ENCODE measurements around the gene MRPL38.

MRPL38 gene

DNA sequence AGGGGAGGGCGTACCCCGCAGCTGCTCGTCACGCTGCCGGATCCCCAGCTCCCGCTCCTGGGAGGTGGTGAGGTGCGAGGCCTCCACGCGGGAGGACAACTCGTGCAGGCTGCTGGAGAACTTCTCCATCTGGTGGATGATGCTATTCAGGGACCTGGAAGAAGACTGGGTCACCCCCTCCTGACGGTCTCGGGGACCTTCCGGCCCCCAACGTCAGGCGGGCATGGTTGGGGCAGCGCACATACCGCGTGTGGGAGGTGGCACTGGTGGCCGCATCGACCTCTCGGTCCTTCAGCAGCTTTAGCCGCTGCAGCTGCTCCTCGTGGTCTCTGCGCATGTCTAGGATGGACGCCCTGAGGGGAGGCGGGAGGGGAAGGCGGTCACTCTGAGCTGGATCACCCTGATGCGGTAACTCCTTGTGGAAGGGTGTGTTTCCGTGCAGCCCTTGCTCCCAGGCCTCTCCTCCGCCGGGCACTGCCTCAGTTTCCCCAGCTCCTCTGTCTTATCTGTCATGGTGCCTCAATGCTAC is 13.3 kb upstream of the MRPL38 start:
- DNase-seq, result no peak

- no peak for DNase-seq
These were observed 12.6 kb upstream of the MRPL38 start for GRCh38 chr17:75917141-75917916.

DNA sequence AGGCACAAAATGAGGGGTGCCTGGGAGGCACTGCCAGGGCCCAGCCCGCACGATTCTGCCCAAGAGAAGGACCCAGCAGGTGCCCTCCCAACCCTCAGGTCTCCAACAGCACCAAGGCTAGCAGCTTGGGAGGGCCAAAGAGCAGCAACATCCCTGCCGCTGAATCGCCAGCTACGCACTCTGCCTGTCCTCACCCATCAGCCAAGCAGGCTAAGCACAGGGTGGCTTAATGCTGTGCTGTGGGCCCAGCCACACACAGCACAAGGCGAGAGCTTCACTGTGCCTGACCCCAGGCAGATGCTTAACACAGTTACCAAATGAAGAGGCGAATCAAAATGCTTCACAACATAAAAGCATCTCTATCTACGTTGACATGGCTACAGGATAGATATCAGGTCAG is 10.6 kb upstream of the MRPL38 start:
- DNase-seq, result no peak

GRCh38 chr17:75914643-75915267 is 10.1 kb upstream of the MRPL38 start:
- no peak for DNase-seq

DNA sequence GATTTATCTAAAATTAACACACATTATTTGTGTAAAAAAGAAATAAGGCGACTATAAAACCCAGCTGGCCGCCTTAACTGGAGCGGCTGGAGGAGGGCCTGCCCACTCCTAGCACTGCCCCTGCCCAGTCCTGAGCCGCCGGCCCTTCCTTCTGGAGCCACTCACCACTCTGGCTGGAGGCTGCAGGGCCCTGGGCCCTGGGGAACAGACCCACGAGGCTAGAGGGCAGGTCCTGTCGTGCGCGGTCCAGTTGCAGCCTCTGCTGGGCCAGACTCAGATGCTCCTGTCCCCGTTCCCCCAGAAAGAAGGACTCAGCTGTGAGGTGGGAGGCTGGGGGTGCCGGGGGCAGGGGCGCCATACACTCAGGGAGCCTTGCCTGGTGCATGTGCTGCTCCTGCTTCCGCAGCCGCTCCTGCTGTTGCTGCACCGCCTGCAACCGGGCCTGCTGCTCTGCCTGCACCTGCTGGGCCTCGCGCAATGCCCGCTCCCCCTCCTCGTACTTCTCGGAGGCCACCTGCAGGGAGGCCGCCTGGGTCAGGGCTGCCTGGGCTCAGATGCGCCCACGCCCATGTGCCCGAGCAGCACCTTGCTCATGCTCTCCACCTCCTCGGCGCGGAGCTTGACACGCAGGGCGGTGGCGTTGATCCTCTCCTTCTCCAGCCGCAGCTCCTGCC is 9.0 kb upstream of the MRPL38 start:
- DNase-seq, result no peak

DNA sequence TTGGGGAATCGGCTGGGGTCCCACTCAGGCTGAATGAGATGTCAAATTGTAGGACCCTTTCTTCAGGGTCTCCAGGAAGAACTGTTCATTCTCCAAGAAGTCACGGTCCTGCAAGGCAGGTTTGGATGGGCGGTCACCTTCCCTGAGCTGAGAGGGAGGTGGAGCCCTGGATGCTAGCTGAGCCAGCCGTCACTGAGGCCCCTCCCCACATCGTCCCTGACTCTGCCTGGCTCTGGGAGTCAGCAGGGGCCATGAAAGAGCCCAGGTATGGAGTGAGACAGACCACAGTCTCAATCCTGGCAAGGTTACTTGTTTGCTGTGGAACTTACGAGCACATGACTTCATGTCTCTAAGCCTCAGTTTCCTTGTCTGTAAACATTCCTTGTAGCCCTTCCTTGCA is 6.0 kb upstream of the MRPL38 start:
- DNase-seq, result no peak

DNA sequence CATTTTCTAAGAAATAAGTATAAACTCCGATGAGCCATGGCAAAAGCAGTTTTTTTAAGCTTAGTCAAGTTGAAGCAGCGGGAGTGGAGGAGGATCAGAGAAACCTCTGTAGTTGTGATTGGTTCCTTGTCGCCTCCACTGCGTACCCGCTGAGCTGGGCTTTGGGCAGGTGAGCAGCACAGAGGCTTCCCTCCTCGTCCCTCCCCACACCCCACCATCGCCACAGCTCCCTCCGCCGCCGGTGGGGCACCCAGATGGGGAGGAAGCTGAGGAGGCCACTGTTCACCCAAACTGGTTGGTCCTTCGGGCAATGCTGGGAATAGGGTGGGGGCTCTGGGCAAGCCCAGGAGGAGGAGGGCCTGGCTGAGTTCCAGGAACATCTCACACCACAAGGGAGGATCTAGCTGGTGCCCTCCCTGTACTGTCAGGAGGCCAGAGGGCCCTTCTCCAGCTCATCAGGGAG is 5.2 kb upstream of the MRPL38 start:
- DNase-seq, result no peak

GRCh38 chr17:75909051-75909811 is 4.5 kb upstream of the MRPL38 start:
- no peak for DNase-seq

DNA sequence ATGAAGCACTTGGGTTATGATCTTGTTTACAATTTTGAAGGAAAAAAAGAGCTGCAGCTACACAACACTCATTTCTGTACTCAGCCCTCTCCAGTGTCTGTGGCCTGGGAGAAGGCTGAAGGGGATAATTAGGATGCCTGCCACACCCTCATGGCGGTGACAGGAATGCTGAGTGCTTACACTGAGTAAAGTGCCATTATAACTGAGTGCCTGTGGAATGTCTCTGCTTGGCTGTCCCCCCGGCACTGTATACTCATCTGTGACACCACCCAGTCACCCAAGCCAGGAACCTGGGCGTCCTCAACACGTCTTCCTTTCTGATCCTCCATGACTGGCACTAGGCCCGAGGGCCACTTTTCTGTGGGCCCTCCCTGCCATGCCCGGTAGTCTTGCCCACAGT is 3.5 kb upstream of the MRPL38 start:
- no peak for DNase-seq

- DNase-seq, result no peak
These were observed 1.6 kb upstream of the MRPL38 start for GRCh38 chr17:75906143-75906884.

DNA sequence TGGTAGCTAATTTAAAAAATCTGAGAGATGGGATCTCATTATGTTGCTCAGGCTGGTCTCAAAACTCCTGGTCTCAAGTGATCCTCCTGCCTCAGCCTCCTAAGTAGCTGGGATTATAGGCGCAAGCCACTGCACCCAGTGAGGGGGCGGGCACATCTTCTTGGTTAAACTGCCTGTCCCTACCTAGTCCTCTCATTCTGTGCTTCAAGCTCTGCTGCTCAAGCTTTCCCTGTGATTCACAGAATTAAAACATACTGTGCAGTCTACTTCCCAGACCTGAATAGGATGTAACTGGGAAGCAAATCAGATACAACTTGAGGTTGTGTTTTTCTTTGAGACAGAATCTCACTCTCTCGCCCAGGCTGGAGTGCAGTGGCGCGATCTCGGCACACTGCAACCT is 2.3 kb downstream of the MRPL38 start:
- DNase-seq, result no peak

- DNase-seq, result no peak
These were observed 3.0 kb downstream of the MRPL38 start for GRCh38 chr17:75901727-75902126.

DNA sequence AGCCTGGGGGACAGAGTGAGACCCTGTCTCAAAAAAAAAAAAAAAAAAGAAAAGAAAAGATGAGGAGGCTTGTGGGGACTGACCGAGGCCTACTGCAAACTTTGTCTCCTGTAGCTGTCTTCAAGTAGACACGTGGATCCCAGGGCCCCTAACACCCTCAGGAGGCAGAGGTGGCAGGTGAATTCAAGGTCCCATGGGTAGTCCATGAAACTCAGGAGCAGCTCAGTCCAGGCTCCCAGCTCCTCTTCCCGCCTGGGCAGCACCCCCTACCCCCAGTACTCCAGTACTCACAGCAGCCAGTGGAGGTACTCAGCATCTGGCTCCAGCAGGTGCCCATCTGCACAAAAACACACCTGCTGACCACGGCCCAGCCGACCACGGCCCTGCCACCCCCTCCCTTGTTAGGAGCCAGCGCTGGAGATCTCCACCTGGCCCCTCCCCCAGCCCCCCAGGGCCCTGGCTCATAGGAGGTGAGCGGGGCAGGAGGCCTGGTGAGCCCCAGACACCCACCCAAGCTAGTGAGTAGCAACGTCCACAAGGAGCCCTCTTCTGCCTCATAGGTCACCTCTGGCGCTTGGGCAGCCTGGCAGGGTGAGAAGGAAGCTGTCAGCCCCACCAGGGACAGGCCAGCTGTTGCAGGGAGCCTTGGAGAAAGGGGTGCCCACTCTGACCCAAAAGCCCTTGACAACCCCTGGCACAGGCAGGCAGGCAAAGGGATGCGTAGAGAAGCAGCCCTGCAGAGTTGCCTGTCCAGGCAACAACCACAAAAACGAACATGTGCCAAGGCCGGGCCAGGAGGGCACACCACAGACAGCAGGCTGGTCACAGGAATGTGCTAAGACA is 3.8 kb downstream of the MRPL38 start:
- no peak for DNase-seq

GRCh38 chr17:75899767-75900468 is 4.8 kb downstream of the MRPL38 start:
- no peak for DNase-seq

GRCh38 chr17:75899353-75899752 is 5.3 kb downstream of the MRPL38 start:
- DNase-seq, result no peak

GRCh38 chr17:75898791-75899190 is 5.9 kb downstream of the MRPL38 start:
- DNase-seq, result no peak

- no peak for DNase-seq
These were observed 6.6 kb downstream of the MRPL38 start for GRCh38 chr17:75898065-75898464.

DNA sequence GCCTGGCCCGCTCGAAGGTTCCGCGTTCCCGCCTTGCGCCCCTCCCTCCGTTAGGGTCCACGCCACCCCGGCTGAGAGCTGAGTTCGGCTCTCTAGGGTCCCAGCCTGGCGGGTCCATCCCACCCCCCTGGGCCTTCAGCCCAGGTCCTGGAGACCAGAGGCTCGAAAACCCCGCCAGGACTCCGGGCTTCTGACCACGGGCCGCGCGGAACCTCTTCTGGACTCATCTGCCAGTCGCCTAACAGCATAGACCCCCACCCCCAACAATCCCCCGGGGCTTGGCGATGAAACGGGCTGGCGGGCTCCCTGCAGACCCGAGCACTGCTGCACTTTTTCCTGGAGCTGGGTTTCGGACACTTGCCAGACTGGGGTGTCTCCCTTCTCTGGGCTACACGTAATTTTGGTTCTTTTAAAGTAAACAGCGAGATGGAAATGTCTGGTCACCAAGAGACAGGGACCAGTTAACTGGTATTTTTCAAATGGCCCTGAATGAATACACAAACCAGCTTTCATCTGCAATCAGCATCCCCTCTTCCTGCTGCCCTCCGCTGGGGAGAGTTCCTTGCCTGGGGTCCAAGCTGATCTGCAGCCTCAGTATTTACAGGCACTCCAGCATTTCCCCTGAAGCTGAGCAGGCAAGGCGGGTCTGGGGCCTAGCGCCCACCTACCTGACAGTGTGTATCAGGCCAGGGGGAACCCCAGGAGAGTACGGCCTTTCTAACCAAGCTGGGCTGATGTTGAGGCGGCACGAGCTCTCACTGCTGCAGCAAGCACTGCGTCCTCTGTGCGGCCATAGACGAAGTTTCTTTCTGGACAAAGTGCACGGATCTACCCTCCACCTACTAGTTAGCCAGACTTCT is 7.3 kb downstream of the MRPL38 start:
- no peak for DNase-seq

GRCh38 chr17:75896415-75897159 is 8.1 kb downstream of the MRPL38 start, which contains the start of gene TRIM65:
TRIM65 (minus strand) TSS chr17:75896951; CDS start chr17:75896937, 14 bp downstream.
- DNase-seq, result peak; percentile 71

Data from AML-193 (cell line).